GM10266 (cell line): ENCODE data around the gene NFKBIE.

Experiments used
- DNase-seq: peaks from one replicate; pipeline ENCODE4 v3.0.0; 2012; ENCODE audit errors: extremely low spot score
- CTCF ChIP-seq: IDR thresholded peaks from 2 replicates; pipeline ENCODE4 v1.5.1; 2012; ENCODE audit warnings: mild to moderate bottlenecking, low read depth; ENCODE audit not compliant: control insufficient read depth, insufficient read depth; ENCODE audit errors: missing control alignments

NFKBIE gene

GRCh38 chr6:44260011-44260410, 5.3 kb downstream of the NFKBIE start:
- DNase-seq = no peak
- no peak for TF ChIP-seq CTCF

DNA sequence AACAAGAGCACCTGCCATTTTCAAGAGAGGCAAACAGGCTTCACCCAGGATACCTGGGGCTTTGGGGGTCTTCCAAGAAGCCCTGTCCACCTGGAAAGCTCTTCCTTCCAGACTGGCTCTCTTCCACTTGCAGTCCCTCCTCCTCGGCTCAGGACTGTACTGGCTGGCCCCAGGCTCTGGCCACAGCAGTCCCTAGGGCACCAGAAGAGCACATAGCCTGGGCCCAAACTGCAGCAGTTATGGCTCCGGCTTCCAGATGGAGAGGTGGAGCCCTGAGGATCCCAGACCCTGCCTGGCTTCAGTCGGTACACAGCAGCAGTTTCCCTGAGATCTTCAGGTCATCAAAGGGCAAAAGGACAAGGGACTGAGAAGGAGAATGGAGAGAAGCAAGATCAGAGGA, 6.4 kb downstream of the NFKBIE start:
- no peak for TF ChIP-seq CTCF
- no peak for DNase-seq

GRCh38 chr6:44258325-44258863, 7.0 kb downstream of the NFKBIE start:
- TF ChIP-seq CTCF = no peak

DNA sequence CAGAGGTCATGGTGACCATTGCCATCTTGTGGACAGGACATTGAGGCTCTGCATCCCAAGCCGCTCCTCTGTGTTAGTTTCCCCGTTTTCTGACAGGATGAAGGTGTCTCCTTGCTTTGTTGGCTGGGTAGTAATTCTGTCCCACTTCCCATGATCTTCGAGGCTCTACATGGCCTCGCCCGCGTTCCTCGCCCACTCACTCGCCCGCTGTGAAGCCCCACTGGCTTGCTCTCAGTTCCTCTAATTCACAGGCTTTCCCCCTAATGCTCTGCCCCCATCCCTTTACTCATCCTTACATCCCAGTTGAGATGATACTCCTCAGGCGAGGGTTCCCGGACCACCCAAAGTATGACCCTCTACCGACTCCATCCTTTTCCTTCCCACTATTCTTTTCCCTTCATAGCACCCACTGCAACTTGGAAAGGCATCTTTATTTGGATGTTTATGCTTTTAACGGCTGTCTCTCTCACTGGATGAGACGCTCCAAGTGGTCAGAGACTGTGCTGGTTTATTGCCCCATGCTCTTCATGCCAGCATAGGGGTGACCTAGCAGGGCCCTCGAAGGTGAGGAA, 7.5 kb downstream of the NFKBIE start:
- TF ChIP-seq CTCF = no peak
- DNase-seq = peak; percentile 69

More at GRCh38 chr6:44258325-44258863, 7.0 kb downstream of the NFKBIE start:
- DNase-seq = peak; percentile 44

GRCh38 chr6:44257025-44257752, 8.2 kb downstream of the NFKBIE start, which contains the start of gene SLC35B2:
SLC35B2 (minus strand) TSS chr6:44257528; CDS start chr6:44257410, 118 bp downstream.
- DNase-seq = peak; percentile 86
- peak; percentile 82 for TF ChIP-seq CTCF

- no peak for TF ChIP-seq CTCF
- no peak for DNase-seq
These were observed 8.7 kb downstream of the NFKBIE start for GRCh38 chr6:44256775-44257024.
